GM23338 (cell line): ENCODE results near the gene PFN1. TPM values are rescaled to one million over a fixed set of nuclear protein-coding genes. Genes with fewer than 3 reads are reported as not detected.

Experiments used
- ATAC-seq: fragments of 200-7000 bp; cut with Tn5 transposase; 3 replicates; pipeline ENCODE4 v1.9.1; 2020
- DNase-seq: peaks from one replicate; pipeline ENCODE4 v3.0.0-alpha.2; 2015; ENCODE audit warnings: low spot score
- H2AFZ ChIP-seq: fragments of 200-600 bp; sonication (generic); 2 replicates; pipeline ENCODE4 v1.8.0; 2016; ENCODE audit warnings: antibody characterized with exemption, mild to moderate bottlenecking, moderate library complexity
- H3F3A ChIP-seq: fragments of 200-600 bp; sonication (generic); replicated peaks from 2 replicates; pipeline ENCODE4 v1.8.0; 2017; ENCODE audit warnings: antibody characterized with exemption, mixed run types, low read depth
- H3K27ac ChIP-seq: fragments of 200-600 bp; sonication (generic); 2 replicates; pipeline ENCODE4 v1.6.1; 2016; ENCODE audit warnings: low read depth
- H3K27me3 ChIP-seq: fragments of 200-600 bp; sonication (generic); 2 replicates; pipeline ENCODE4 v1.8.0; 2016; ENCODE audit warnings: mild to moderate bottlenecking, mixed run types, moderate library complexity; ENCODE audit not compliant: insufficient read depth
- H3K36me3 ChIP-seq: fragments of 200-600 bp; sonication (generic); 2 replicates; pipeline ENCODE4 v1.8.0; 2016; ENCODE audit warnings: mild to moderate bottlenecking; ENCODE audit not compliant: insufficient read depth
- H3K4me1 ChIP-seq: fragments of 200-600 bp; sonication (generic); 2 replicates; pipeline ENCODE4 v1.8.0; 2016; ENCODE audit warnings: mild to moderate bottlenecking, moderate library complexity; ENCODE audit not compliant: insufficient read depth
- H3K4me2 ChIP-seq: fragments of 200-600 bp; sonication (generic); 2 replicates; pipeline ENCODE4 v1.7.1; 2017; ENCODE audit warnings: mixed run types
- H3K4me3 ChIP-seq: fragments of 200-600 bp; sonication (generic); 2 replicates; pipeline ENCODE4 v1.6.1; 2016; ENCODE audit warnings: mixed run types
- H3K79me2 ChIP-seq: fragments of 200-600 bp; sonication (generic); replicated peaks from 2 replicates; pipeline ENCODE4 v1.8.0; 2017; ENCODE audit warnings: mild to moderate bottlenecking; ENCODE audit not compliant: insufficient read depth
- H3K9me2 ChIP-seq: fragments of 200-600 bp; sonication (generic); 2 replicates; pipeline ENCODE4 v1.8.0; 2017; ENCODE audit not compliant: insufficient read depth
- H4K20me1 ChIP-seq: fragments of 200-600 bp; sonication (generic); replicated peaks from 2 replicates; pipeline ENCODE4 v1.8.0; 2017; ENCODE audit warnings: mild to moderate bottlenecking; ENCODE audit not compliant: insufficient read depth
- H3K27ac Mint-ChIP-seq: 2 replicates; pipeline ENCODE4 v1.8.0; 2020; ENCODE audit warnings: inconsistent platforms, mild to moderate bottlenecking, moderate library complexity, mixed read lengths
- H3K27me3 Mint-ChIP-seq: 3 replicates; pipeline ENCODE4 v1.8.0; 2022; ENCODE audit warnings: low read depth, mild to moderate bottlenecking, moderate library complexity, mixed read lengths, inconsistent platforms; ENCODE audit not compliant: insufficient read depth, poor library complexity
- H3K36me3 Mint-ChIP-seq: 3 replicates; pipeline ENCODE4 v1.8.0; 2021; ENCODE audit warnings: low read depth, mild to moderate bottlenecking, inconsistent platforms, moderate library complexity, mixed read lengths
- H3K4me1 Mint-ChIP-seq: 3 replicates; pipeline ENCODE4 v1.8.0; 2020; ENCODE audit warnings: mild to moderate bottlenecking, inconsistent platforms, mixed read lengths
- H3K4me3 Mint-ChIP-seq: 3 replicates; pipeline ENCODE4 v1.8.0; 2021; ENCODE audit warnings: moderate library complexity, mild to moderate bottlenecking, inconsistent platforms, mixed read lengths
- H3K9me3 Mint-ChIP-seq: 3 replicates; pipeline ENCODE4 v1.8.0; 2020; ENCODE audit warnings: moderate library complexity, mild to moderate bottlenecking, inconsistent platforms, mixed read lengths
- CREB1 ChIP-seq: fragments of 250-450 bp; sonication (Bioruptor Pico); IDR thresholded peaks from 2 replicates; pipeline ENCODE4 v1.5.0; 2020; ENCODE audit warnings: low read depth, mild to moderate bottlenecking, moderate library complexity
- EZH2 ChIP-seq: fragments of 200-600 bp; sonication (generic); IDR thresholded peaks from one replicate; pipeline ENCODE4 v1.8.0; 2017; ENCODE audit warnings: antibody characterized with exemption, mild to moderate bottlenecking, low read depth; ENCODE audit not compliant: unreplicated experiment
- EZH2phosphoT487 ChIP-seq: fragments of 200-600 bp; sonication (generic); IDR thresholded peaks from one replicate; pipeline ENCODE4 v1.8.1; 2018; ENCODE audit warnings: antibody characterized with exemption; ENCODE audit not compliant: unreplicated experiment
- JUNB ChIP-seq: IDR thresholded peaks from one replicate; pipeline ENCODE4 v1.6.1; 2016; ENCODE audit warnings: antibody characterized with exemption; ENCODE audit not compliant: unreplicated experiment
- POLR2AphosphoS5 ChIP-seq: IDR thresholded peaks from 2 replicates; pipeline ENCODE4 v1.6.1; 2016; ENCODE audit warnings: antibody characterized with exemption, low read depth
- STAT1 ChIP-seq: IDR thresholded peaks from one replicate; pipeline ENCODE4 v1.6.1; 2016; ENCODE audit warnings: antibody characterized with exemption; ENCODE audit not compliant: unreplicated experiment
- ZNF114 ChIP-seq: fragments of 250-450 bp; sonication (Bioruptor Pico); IDR thresholded peaks from 2 replicates; pipeline ENCODE4 v1.5.0; 2020; ENCODE audit warnings: mild to moderate bottlenecking, moderate library complexity
- ZNF331 ChIP-seq: fragments of 250-450 bp; sonication (Bioruptor Pico); IDR thresholded peaks from 2 replicates; pipeline ENCODE4 v1.5.0; 2020; ENCODE audit warnings: low read depth, mild to moderate bottlenecking, moderate library complexity
- polyA plus RNA-seq: library from polyadenylated mRNA; unstranded; fragments of >200 nt; fragmentation: Nextera tagmentation; extraction: Ambion mirVana; gene quantifications from 2 replicates; pipeline ENCODE4 v1.2.1, GENCODE V29; 2016
- total RNA-seq: library from RNA; depleted of rRNA; stranded (reverse); fragments of >200 nt; shearing (Covaris generic); gene quantifications from 2 replicates; pipeline ENCODE4 v1.2.3, GENCODE V29; 2014
- TF ChIP-seq, protein P1 (sequence below): IDR thresholded peaks from 2 replicates; pipeline ENCODE4 v1.6.1; 2016; ENCODE audit warnings: antibody characterized with exemption
- TF ChIP-seq, protein P2 (sequence below): IDR thresholded peaks from one replicate; pipeline ENCODE4 v1.6.1; 2018; ENCODE audit warnings: antibody characterized with exemption; ENCODE audit not compliant: unreplicated experiment
- TF ChIP-seq, protein P3 (sequence below): fragments of 250-450 bp; sonication (Bioruptor Pico); IDR thresholded peaks from 2 replicates; pipeline ENCODE4 v1.5.0; 2020; ENCODE audit warnings: mild to moderate bottlenecking, moderate library complexity
- TF ChIP-seq, protein P4 (sequence below), 2 experiments: fragments of 200-600 bp in 1 of 2; sonication (generic) in 1 of 2; conservative IDR thresholded peaks; 2 replicates each; pipeline versions ENCODE4 v1.5.1 to v1.6.1; 2016 to 2017; ENCODE audit warnings: antibody characterized with exemption in 2 of 2, low read depth in 2 of 2, mild to moderate bottlenecking in 2 of 2, moderate library complexity in 1 of 2

The PFN1 gene
- total and polyA plus RNA-seq, 2 experiments from 2014 or later, result 2,002 to 3,709 TPM

DNA sequence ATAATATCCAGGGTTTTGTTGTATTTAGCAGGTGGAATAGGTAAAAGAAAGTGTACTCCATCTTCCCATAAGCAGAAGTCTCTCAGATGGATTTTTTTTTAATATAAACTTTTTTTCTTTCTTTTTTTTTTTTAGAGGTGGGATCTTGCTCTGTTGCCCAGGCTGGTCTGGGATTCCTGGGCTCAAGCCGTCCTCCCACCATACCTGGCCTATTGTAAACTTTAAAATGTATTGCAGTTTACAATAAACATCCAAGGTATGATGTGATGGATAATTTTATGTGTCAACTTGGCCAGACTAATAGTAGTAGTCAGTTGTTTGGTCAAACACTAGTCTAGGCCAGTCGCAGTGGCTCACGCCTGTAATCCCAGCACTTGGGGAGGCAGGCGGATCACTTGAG is 27.0 kb downstream of the PFN1 start (continued):
- no peak for TF ChIP-seq JUNB
- no peak for TF ChIP-seq STAT1
- TF ChIP-seq, protein P1, sequence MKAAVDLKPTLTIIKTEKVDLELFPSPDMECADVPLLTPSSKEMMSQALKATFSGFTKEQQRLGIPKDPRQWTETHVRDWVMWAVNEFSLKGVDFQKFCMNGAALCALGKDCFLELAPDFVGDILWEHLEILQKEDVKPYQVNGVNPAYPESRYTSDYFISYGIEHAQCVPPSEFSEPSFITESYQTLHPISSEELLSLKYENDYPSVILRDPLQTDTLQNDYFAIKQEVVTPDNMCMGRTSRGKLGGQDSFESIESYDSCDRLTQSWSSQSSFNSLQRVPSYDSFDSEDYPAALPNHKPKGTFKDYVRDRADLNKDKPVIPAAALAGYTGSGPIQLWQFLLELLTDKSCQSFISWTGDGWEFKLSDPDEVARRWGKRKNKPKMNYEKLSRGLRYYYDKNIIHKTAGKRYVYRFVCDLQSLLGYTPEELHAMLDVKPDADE, result no peak

DNA sequence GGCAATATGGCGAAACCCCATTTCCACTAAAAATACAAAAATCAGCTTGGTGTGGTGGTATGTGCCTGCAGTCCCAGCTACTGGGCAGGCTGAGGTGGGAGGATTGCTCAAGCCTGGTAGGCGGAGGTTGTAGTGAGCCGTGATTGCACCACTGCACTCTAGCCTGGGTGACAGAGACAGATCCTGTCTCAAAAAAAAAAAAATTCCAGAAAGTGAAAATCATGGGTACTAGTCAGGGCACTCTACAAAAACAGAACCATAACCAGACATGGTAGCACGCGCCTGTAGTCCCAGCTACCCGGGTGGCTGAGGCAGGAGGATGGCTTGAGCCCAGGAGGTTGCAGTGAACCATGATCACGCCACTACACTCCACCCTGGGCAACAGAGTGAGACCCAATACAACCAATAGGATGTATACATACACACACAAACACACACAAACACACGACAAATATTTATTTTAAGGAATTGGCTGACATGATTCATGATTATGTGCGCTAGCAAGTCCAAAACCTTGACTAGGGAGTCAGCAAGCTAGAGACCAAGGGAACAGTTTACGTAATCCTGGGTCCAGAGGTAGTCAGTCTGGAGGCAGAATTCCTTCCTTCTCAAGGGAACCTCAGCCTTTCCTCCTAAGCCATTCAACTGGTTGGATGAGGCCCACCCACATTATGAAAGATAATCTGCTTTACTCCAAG is 27.8 kb downstream of the PFN1 start:
- 0 out of 2 replicates have a peak, but pooled peaks cover 6% of the 10 kb centered on the region for H3K4me1 ChIP-seq
- Mint-ChIP-seq H3K4me1 (peaks cover 9% of the 10 kb centered on the region), H3K36me3 (no peaks in the 10 kb centered on the region), H3K27ac (no peak overlapping the region), H3K27me3 (peaks cover 7% of the 10 kb centered on the region), H3K4me3 (no peak overlapping the region), H3K9me3 (no peaks in the 10 kb centered on the region)
- DNase-seq (no peak), ATAC-seq (peak; percentile 23; the same call in 1 of the 3 replicates)
- H2AFZ ChIP-seq, result no peak overlapping the region
- H3K36me3 ChIP-seq, result no peaks in the 10 kb centered on the region
- no peak overlapping the region for H3K4me2 ChIP-seq
- H3K4me3 ChIP-seq, result no peak overlapping the region
- H3K9me2 ChIP-seq, result no peaks in the 10 kb centered on the region
- H3K79me2 ChIP-seq, result no peaks in the 10 kb centered on the region
- no peak overlapping the region for H3K27ac ChIP-seq
- H4K20me1 ChIP-seq, result no peaks in the 10 kb centered on the region
- H3F3A ChIP-seq, result peaks cover 2% of the 10 kb centered on the region; the same call in 1 of the 2 replicates
- no peaks in the 10 kb centered on the region for H3K27me3 ChIP-seq
- TF ChIP-seq, protein P2, sequence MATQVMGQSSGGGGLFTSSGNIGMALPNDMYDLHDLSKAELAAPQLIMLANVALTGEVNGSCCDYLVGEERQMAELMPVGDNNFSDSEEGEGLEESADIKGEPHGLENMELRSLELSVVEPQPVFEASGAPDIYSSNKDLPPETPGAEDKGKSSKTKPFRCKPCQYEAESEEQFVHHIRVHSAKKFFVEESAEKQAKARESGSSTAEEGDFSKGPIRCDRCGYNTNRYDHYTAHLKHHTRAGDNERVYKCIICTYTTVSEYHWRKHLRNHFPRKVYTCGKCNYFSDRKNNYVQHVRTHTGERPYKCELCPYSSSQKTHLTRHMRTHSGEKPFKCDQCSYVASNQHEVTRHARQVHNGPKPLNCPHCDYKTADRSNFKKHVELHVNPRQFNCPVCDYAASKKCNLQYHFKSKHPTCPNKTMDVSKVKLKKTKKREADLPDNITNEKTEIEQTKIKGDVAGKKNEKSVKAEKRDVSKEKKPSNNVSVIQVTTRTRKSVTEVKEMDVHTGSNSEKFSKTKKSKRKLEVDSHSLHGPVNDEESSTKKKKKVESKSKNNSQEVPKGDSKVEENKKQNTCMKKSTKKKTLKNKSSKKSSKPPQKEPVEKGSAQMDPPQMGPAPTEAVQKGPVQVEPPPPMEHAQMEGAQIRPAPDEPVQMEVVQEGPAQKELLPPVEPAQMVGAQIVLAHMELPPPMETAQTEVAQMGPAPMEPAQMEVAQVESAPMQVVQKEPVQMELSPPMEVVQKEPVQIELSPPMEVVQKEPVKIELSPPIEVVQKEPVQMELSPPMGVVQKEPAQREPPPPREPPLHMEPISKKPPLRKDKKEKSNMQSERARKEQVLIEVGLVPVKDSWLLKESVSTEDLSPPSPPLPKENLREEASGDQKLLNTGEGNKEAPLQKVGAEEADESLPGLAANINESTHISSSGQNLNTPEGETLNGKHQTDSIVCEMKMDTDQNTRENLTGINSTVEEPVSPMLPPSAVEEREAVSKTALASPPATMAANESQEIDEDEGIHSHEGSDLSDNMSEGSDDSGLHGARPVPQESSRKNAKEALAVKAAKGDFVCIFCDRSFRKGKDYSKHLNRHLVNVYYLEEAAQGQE, result no peak
- no peak for TF ChIP-seq CREB1 (CRISPR knock-in tag)
- no peak for TF ChIP-seq STAT1
- no peak for TF ChIP-seq ZNF114 (CRISPR knock-in tag)
- TF ChIP-seq, protein P3, sequence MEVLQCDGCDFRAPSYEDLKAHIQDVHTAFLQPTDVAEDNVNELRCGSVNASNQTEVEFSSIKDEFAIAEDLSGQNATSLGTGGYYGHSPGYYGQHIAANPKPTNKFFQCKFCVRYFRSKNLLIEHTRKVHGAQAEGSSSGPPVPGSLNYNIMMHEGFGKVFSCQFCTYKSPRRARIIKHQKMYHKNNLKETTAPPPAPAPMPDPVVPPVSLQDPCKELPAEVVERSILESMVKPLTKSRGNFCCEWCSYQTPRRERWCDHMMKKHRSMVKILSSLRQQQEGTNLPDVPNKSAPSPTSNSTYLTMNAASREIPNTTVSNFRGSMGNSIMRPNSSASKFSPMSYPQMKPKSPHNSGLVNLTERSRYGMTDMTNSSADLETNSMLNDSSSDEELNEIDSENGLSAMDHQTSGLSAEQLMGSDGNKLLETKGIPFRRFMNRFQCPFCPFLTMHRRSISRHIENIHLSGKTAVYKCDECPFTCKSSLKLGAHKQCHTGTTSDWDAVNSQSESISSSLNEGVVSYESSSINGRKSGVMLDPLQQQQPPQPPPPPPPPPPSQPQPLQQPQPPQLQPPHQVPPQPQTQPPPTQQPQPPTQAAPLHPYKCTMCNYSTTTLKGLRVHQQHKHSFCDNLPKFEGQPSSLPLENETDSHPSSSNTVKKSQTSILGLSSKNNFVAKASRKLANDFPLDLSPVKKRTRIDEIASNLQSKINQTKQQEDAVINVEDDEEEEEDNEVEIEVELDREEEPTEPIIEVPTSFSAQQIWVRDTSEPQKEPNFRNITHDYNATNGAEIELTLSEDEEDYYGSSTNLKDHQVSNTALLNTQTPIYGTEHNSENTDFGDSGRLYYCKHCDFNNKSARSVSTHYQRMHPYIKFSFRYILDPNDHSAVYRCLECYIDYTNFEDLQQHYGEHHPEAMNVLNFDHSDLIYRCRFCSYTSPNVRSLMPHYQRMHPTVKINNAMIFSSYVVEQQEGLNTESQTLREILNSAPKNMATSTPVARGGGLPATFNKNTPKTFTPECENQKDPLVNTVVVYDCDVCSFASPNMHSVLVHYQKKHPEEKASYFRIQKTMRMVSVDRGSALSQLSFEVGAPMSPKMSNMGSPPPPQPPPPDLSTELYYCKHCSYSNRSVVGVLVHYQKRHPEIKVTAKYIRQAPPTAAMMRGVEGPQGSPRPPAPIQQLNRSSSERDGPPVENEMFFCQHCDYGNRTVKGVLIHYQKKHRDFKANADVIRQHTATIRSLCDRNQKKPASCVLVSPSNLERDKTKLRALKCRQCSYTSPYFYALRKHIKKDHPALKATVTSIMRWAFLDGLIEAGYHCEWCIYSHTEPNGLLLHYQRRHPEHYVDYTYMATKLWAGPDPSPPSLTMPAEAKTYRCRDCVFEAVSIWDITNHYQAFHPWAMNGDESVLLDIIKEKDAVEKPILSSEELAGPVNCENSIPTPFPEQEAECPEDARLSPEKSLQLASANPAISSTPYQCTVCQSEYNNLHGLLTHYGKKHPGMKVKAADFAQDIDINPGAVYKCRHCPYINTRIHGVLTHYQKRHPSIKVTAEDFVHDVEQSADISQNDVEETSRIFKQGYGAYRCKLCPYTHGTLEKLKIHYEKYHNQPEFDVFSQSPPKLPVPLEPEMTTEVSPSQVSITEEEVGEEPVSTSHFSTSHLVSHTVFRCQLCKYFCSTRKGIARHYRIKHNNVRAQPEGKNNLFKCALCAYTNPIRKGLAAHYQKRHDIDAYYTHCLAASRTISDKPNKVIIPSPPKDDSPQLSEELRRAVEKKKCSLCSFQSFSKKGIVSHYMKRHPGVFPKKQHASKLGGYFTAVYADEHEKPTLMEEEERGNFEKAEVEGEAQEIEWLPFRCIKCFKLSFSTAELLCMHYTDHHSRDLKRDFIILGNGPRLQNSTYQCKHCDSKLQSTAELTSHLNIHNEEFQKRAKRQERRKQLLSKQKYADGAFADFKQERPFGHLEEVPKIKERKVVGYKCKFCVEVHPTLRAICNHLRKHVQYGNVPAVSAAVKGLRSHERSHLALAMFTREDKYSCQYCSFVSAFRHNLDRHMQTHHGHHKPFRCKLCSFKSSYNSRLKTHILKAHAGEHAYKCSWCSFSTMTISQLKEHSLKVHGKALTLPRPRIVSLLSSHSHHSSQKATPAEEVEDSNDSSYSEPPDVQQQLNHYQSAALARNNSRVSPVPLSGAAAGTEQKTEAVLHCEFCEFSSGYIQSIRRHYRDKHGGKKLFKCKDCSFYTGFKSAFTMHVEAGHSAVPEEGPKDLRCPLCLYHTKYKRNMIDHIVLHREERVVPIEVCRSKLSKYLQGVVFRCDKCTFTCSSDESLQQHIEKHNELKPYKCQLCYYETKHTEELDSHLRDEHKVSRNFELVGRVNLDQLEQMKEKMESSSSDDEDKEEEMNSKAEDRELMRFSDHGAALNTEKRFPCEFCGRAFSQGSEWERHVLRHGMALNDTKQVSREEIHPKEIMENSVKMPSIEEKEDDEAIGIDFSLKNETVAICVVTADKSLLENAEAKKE (CRISPR knock-in tag), result no peak
- no peak for TF ChIP-seq ZNF331
- no peak for TF ChIP-seq EZH2phosphoT487
- no peak for TF ChIP-seq POLR2AphosphoS5
- TF ChIP-seq, protein P4, sequence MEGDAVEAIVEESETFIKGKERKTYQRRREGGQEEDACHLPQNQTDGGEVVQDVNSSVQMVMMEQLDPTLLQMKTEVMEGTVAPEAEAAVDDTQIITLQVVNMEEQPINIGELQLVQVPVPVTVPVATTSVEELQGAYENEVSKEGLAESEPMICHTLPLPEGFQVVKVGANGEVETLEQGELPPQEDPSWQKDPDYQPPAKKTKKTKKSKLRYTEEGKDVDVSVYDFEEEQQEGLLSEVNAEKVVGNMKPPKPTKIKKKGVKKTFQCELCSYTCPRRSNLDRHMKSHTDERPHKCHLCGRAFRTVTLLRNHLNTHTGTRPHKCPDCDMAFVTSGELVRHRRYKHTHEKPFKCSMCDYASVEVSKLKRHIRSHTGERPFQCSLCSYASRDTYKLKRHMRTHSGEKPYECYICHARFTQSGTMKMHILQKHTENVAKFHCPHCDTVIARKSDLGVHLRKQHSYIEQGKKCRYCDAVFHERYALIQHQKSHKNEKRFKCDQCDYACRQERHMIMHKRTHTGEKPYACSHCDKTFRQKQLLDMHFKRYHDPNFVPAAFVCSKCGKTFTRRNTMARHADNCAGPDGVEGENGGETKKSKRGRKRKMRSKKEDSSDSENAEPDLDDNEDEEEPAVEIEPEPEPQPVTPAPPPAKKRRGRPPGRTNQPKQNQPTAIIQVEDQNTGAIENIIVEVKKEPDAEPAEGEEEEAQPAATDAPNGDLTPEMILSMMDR (conservative IDR thresholded peaks at IDR 0.05; ENCODE audit: low read depth in 2 of 2), result no peak
- TF ChIP-seq EZH2, result no peak
